Right forelimb (tissue), 1 donor: ENCODE results near the gene RRP9.
"Not testable (repeated sequence)": the region's sequence is repeated elsewhere in the genome, so short reads cannot be mapped to it uniquely, and the experiment has no call there.

Experiments
- DNase-seq: peaks from one replicate; pipeline ENCODE4 v3.0.0-alpha.2; 2018

RRP9 gene

DNA sequence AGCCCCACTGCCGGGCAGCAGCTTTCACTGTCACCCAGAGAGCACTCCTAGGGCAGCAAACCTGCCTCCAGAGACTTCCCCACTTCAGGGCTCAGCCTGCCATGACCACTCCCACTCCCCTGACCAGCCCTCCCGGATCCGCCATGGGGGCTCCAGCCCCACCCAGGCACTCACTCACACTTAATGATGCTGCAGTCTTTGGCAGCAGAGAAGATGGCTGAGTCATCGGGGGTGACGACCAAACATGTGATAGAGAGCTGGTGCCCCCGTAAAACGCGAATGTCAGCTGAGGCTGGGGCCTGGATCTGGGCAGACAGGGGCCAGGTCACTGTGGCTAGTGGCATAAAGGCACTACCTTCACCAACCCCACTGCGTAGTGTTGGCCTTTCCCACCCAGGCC lies 4.7 kb downstream of the RRP9 start:
- DNase-seq, result no peak

DNA sequence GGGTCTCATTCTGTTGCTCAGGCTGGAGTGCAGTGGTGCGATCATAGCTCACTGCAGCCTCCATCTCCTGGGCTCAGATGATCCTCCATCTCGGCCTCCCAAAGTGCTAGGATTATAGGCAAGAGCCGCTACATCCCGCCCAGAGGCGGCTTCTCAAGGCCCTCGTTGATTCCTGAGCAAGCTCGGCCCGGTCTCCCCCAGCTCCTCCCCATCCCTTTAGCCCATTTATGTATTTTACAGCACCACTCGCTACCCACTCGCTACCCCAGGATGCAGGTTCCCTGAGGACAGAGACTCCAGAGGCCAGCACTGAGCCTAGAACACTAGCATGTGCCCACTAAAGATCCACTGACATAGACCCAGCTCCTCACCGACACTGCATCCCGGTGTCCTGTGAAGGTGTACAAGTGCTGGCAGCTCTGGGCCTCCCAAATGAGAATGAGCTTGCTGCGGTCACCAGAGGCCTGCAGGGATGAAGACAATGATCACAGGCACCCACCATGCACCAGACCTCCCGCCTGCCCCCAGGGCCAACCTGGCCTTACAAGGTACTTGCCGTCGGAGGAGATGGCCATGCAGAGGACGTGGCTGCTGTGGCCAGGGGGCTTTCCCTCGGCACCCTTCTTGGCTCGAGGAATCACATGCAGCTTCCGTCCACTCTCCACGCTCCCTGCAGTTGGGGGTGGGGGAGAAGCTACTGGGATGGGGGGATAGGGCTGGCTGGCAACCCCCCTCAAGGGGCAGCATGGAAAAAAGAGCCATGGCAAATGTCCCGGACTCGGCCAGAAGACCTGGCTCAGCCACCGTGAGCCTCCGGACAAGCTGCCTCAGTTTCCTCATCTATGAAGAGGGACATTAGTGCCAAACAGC lies 5.6 kb downstream of the RRP9 start:
- no peak for DNase-seq

DNA sequence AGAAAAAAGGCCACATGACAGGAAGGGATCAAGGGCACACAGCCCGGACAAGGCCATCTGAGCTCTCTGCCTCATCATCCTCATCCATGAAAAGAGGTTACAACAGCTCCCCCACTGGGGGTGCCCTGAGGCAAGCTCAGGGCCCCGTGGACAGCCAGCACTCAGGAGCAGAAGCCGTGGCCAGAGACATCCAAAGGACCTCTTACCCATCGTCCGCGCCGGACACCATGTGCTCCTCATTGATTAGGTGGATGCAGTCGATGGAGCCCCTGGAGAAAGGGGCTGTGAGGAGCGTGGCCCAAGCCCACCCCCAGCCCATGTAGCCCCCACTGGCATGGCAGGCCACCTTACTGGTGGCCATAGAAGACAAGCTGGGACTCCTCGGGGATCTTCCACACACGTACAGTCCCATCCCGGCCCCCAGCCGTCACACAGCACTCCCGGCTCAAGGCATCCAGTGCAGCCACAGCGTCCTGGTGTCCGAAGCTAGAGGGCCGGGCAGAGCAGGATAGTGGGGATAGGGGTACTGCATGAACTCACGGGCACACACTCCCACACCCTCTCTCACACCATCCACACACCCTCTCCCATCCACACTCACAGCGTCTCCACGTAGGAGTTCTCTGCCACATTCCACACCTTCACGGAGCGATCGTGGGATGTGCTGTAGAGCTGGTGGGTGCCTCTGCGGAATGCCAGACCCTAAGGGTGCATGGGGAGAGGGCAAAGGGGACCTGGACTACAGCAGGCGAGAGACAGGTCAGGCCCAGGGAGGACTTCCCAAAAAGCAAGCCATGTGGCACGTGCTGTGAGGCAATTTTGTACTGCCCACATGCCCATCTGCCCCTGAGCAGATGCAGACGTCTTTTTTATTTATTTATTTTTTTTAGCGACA lies 6.5 kb downstream of the RRP9 start:
- DNase-seq, result no peak

DNA sequence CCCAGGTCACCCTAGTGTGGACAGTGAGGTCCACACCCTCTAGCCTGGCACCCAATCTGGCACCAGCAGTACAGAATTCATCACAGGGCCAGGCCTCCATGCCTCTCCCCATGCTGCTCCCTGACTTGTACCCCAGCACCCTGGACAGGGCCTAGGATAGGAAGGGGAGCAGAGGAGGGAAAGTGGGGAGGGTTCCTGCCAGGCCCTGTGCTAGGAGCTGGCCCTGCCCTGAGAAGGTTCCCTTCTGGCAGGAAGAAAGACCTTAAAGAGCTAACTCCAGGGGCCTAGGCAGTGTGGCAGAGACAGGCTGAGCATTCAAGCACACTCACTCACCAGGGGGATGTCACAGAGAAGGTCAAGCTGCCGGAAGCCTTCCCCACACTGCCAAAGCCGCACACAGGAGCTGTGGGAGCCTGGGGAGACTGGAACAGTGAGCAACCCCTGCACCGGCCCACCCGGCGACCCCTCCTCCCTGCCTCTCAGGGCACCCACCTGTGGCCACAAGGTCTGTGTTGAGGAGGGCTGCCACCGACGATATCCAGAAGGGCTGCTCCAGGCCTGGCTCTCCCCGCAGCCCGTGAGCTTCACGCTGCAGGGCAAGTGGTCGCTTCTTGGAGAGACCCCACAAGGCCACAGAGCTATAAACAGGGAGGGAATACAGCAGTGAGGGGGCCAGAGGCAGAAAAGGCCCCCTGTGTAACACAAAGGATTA lies 7.4 kb downstream of the RRP9 start:
- DNase-seq, result no peak

DNA sequence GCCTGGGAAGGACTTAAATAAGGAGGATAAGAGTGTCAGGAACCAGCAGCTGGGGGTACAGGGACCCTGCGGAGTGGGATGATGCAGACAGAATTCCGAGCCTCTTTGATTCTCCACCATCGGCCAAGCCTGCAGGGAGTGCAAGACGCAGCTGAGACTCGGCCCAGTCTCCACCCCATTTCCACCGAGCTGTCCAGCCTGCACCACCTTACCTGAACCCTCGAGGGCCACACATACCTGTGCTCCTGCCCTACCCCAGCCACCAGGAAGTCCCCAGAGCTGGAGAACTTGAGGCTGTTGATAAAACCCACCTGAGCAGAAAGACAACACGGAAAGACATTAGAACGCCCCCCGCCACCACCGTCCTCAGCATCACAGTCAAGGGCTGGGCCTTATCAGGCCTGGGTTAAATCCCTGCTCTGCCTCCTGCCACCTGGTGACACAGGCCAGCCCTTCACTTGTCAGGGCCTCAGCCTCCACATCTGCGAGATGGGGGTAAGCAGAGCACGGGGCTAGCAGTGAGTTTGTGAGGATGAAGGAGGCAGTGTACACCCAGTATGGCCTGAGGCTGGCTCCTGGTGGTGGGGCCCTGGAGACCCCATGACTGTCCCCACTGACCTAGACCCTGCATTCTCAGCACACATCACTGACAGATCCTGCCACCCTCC lies 8.1 kb downstream of the RRP9 start:
- no peak for DNase-seq

DNA sequence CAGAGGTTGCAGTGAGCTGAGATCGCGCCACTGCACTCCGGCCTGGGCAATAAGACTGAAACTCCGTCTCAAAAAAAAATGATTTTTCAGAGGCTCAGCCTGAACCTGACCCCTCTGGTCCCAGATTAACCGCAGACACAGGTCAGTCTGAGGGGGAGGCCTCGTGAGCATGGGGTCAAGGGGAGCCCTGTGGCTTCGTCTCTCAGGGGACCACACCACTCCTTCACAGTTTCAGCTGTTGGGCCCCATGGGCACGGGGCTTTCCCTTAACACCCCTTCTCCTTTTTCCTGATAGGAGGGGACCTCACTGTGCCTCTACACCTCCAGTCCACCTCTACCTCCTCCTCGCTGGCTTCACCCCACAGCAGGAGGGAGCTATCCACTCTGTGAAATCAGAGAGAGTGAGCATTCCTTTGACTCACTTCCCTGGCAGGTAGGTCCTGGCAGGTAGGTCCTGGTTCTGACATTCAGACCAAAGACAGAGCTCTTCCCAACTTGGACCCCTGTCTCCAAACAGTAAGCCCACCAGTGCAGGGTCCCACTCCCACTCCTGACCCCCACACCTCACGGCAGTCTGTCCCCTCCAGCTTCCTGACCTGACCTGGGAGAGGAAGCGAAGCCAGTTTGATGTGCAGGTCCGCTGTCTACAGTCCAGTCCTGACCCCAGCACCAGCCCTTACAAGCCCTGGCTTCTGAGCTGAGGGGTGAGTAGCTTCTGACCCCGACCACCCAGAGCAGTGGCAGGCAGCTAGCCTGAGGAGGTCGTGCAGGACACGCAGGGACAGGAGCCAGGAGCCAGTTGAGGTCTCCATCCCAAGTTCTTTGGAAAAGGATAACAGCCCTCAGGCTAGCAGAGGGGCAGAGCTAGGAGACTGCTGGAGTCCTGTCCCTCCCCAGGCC lies 9.0 kb downstream of the RRP9 start:
- no peak for DNase-seq

DNA sequence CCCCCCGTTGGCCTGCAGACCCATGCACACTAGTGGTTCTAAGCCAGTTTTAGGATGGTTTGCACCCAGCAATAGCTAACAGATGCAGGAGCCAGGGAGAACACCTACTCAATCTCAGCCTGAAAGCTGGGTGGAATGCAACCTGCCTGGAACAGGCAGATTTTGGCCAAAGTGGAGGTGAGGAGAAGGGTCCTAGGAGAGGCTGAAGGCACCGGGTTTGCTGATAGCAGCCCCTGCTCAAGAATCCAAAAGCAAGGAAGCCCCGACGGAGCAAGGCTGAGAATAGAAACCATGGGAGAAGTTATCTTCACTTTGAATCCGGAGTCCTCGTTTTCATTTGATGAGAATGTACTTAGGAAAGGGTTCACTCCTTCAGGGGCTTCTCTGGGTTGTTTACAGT lies 9.9 kb downstream of the RRP9 start:
- DNase-seq, result no peak

DNA sequence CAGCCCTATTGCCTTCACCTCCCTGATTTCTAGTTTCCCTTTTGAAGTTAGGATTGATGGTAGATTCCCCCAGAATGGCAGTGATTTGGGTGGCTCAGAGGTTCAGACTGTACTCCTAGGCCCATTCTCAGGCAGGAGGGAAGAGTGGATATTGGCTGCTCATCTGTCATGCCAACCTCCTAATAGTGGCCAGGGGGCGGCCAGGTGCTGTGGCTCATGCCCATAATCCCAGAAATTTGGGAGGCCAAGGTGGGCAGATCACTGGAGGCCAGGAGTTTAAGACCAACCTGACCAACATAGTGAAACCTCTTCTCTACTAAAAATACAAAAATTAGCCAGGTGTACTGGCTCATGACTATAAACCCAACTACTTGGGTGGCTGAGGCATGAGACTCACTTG lies 11.3 kb downstream of the RRP9 start:
- DNase-seq, result no peak

DNA sequence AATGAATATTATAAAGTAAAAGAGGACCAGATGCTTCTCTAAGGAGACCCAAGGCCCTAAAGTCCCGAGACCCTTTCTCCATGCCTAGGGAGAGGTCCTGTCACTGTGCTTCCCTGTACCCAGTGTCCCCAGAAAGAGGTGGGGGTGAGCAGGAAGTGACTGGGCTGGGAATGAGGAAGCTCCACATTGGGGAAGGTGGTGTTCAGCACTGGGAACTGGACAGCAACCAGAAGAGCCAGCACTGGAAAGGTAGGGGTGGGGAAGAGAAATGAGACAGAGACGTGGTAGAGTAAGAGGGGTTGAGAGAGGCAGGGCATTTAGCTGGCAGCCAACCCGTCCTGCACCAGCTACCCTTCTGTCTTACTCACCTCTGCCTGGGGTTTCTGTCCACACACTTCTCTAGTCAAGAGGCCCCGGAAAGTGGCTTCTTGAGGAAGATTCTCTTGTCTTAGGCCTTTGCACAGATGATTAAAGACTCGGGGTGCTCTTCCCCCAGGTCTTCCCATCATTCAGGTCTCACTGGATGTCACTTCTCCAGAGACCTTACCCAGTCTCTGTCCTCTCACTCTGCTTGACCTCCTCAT lies 12.2 kb downstream of the RRP9 start:
- no peak for DNase-seq

DNA sequence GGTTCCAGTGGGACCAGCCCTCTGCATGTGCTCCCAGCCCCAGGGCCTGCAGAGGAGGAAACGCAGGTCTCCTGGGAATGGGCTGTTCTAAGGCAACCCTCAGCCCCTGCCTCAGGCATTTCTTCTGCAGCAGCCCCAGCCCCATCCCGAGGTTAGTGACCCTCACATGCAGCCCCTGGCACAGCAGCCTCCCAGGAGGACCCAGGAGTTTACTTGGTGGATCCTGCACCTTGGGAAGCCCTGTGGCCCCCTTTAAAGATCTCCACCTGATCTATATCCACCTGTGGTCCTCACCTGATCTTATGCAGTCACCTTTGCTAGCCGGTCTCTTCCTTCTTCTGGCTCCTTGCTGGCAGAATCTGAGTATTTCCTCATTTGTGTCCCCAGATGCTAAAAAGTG lies 12.7 kb downstream of the RRP9 start:
- not testable (repeated sequence) for DNase-seq

DNA sequence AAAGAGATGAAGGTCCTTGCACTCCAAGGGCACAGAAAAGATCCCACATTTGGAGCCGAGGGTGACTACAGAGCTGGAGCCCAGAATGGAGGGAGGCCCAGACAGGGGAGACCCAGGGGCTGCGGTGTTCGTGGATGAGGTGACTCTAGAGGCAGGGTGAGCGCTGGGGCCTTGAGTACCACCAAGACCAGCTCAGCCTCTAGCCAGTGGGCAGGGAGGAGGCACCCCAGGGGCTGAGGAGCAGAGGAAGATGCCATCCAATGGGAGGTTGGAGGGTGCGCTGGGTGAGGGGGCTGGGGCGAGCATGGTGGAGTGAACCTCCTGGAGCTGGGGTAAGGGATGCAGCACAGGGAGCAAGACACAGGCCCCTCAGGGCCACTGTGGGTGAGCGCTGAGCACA lies 13.3 kb downstream of the RRP9 start:
- no peak for DNase-seq

DNA sequence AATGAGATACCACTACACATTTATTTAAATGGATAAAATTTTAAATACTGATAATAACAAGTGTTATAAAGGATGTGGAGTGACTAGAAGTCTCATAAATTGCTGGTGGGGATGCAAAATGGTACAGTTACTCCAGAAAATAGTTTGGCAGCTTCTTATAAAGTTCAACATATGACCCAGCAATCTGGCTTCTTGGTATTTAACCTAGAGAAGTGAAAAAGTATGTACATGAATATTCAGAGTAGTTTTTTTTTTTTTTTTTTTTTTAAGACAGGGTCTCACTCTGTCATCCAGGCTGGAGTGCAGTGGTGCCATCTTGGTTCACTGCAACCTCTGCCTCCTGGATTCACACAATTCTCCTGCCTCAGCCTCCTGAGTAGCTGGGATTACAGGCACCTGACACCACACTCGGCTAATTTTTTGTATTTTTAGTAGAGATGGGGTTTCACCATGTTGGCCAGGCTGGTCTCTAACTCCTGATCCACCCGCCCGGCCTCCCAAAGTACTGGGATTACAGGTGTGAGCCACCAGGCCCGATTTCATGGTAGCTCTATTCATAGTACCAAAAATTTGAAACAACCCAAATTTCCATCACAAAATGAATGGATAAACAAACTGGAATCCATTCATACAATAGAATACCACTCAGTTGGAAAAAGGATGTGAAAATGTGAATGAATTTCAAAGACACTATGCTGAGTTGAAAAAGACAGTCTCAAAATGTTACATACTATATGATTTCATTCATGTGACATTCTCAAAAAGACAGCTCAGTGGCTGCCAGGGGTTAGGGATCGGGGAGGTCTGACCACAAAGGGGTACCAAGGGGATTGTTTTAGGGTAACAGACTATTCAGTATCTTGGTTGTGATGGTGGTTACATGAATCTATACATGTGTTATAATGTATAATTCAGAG lies 14.4 kb downstream of the RRP9 start:
- no peak for DNase-seq

DNA sequence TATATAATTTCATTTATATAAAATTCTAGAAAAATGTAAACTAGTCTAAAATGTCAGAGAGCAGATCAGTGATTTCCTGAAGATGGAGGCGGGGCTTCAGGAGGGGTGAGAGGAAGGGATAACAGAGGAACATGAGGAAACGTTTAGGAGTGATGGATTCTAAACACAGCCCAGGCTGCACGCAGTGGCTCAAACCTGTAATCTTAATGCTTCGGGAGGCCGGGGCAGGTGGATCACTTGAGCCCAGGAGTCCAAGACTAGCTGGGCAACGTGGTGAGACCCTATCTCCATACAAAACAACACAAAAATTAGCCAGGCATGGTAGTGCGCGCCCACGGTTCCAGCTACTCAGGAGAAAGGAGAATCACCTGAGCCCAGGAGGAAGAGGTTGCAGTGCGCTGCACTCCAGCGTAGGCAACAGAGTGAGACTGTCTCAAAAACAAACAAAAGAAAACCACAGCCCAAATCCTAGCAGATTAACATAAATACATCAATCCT lies 20.6 kb downstream of the RRP9 start:
- no peak for DNase-seq

DNA sequence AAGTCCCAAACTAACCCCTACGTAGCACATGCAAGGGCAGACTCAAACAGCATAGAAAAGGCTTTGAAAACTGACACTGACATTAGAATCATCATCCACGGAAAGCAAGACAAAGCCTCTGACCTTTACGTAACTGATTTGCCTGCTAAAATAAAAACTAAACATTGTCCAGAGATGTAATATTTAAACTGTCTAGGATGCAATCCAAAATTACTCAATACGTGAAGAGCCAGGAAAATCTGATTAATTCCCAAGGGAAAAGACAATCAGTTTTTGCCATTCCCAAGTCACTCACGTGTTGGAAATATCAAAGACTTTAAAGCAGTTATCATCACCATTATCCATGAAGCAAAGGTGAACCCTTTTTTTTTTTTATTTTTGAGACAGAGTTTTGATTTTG lies 25.3 kb downstream of the RRP9 start:
- DNase-seq, result no peak

DNA sequence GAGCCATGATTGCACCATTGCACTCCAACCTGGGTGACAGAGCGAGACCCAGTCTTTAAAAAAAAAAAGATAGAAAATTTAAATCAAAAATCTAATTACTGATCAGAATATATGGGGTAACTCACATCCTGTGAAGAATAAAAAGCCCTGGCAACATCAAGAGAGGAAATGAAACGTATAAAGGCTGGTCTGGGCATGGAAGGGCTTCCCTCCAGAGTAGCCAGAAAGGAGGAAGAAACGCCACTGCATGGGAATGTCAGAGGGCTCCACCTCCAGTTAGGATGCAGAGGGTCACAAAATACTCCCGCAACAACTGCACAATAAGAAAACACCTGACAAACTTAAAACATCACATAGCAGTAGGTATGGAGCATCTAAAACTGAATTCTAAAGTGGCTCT lies 33.7 kb downstream of the RRP9 start:
- DNase-seq, result no peak

DNA sequence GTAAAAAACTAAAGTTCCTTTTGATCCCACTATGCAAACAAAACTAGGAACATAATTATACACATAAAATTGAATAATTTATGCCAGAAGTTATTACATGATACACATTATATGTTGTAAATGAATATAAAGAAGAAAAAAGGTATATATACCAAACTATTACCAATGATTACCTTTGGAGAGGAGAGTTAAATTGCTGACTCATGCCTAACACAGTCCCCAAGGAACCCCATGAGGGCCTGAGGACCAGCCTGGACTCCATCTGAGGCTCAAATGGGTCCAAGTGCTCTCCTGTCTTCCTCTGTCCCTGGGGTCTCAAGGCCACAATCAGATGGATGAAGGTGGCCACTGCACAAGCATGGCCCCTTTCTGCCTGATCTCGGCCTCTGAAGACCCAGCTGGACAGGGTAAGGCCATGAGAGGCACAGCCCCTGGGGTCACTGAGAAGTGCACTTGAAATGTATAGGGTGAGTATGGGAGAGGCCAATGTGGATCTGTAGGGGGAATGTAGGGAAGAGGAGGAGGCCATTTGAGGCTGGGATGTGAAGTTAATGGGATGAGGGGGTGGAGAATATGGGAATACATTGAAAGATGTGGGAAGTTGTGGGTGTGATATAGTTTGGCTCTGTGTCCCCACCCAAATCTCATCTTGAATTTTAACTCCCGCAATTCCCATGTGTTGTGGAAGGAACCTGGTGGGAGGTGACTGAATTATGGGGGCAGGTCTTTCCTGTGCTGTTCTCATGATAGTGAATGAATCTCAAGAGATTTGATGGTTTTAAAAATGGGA lies 37.5 kb downstream of the RRP9 start:
- DNase-seq, result no peak

DNA sequence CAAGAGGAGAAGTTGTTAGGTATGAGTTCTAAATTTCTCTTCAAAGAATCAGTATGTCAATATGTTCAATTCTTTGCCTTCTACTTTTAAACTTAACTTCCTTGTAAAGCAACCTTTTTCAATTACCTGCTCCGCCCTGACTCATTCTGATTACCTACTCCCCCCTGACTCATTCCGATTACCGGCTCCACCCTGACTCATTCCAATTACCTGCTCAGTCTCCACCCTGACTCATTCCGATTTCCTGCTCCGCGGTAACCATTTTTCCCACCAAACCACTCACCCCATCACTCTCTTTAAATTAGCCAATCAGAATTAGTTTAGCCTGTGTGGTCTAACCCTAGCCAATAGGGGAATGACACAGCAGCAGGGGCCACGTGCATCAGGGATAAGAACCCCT lies 39.3 kb downstream of the RRP9 start:
- DNase-seq, result not testable (repeated sequence)

DNA sequence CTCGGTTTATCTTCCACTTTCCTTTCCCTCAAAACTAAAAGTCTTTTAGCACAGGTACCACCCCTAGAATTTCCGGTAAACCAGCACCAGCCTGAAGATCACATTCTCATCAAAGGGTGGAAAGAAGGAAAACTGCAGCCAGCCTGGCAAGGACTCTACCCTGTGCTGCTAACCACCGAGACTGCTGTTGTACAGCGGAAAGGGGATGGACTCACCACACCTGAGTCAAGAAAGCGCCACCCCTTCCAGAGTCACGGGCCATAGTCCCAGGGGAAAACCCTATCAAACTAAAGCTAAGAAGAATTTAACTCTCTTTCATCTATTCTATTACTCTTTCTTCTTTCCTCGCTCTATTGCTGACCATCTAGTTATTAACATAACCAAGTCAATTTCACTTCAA lies 41.7 kb downstream of the RRP9 start:
- not testable (repeated sequence) for DNase-seq

DNA sequence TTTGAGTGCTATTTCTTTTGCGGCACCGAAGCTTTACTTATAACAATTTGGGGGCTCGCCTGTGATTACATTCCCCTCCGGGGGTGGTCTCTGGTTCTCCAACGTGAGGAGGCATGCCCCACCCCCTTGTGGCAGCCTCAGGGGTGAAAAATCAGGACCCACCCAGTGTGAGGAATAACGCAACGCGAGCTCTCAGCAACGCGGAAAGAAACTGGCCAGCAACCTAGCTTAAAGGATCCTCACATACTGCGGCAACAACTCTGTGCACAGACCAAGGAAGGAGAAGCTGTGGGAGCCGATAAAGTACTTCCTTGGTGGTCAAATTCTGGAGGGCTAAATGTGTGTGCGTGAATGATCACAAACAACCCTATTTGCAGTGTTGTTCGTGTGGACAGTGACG lies 44.3 kb downstream of the RRP9 start:
- no peak for DNase-seq
